AG04450 (cell line): Measurements from ENCODE around the gene CAMKMT. TPM values are rescaled to one million over a fixed set of nuclear protein-coding genes. Genes with fewer than 3 reads are reported as not detected.

Experiments used
- CTCF ChIA-PET: fragments of 300-600, 350-600 bp; formaldehyde crosslinking; extraction: SDS; loops from one replicate; lab custom pipeline; 2022; ENCODE audit warnings: antibody characterized with exemption, inconsistent platforms; lab: Charles Lee
- POLR2A ChIA-PET: fragments of 350-600 bp; formaldehyde crosslinking; extraction: SDS; loops from one replicate; lab custom pipeline; 2021; ENCODE audit warnings: antibody characterized with exemption, inconsistent platforms; lab: Yijun Ruan, JAX
- DNase-seq: peaks from one replicate; pipeline ENCODE4 v3.0.0-alpha.2; 2011; ENCODE audit warnings: low read depth, low spot score
- H3K27ac ChIP-seq: one replicate; pipeline ENCODE4 v1.5.1; 2012; ENCODE audit warnings: low read depth, low read length, control low read depth
- H3K27me3 ChIP-seq: one replicate; pipeline ENCODE4 v1.6.0; 2012; ENCODE audit warnings: low read length; ENCODE audit not compliant: control insufficient read depth, insufficient read depth
- H3K4me3 ChIP-seq: 2 replicates; pipeline ENCODE4 v1.5.1; 2011; ENCODE audit warnings: mild to moderate bottlenecking, low read depth, low read length, control low read depth
- H3K9me3 ChIP-seq: 2 replicates; pipeline ENCODE4 v1.5.1; 2012; ENCODE audit warnings: low read length; ENCODE audit not compliant: control insufficient read depth, insufficient read depth
- polyA plus RNA-seq: library from polyadenylated mRNA; depleted of rRNA; stranded (reverse); fragments of >200 nt; gene quantifications from 2 replicates; pipeline ENCODE4 v1.2.3, GENCODE V29; 2011
- TF ChIP-seq, protein P1 (sequence below): IDR thresholded peaks from 2 replicates; pipeline ENCODE4 v1.5.1; 2011; ENCODE audit warnings: low read depth, low read length, control low read depth, inconsistent platforms

CAMKMT gene
- polyA plus RNA-seq, 1 experiment, result 10.2 TPM

DNA sequence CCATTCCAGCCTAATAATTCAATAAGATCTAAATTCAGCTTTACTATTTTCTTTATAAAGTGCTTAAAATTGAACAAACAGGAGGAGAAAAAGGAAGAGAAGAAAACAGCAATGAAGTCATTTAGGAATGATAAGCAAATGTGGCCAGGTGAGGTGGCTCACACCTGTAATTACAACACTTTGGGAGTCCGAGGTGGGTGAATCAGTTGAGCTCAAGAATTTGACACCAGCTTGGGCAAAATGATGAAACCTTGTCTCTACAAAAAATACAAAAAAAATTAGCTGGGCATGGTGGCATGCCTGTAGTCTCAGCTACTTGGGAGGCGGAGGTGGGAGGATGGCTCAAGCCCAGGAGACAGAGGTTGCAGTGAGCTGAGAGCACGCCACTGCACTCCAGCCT lies 129.0 kb downstream of the CAMKMT start:
- Histone ChIP-seq H3K4me3 (no peak overlapping the region), H3K27ac (no peak overlapping the region), H3K27me3 (no peaks in the 10 kb centered on the region), H3K9me3 (no peaks in the 10 kb centered on the region)
- no peak for DNase-seq
- TF ChIP-seq, protein P1, sequence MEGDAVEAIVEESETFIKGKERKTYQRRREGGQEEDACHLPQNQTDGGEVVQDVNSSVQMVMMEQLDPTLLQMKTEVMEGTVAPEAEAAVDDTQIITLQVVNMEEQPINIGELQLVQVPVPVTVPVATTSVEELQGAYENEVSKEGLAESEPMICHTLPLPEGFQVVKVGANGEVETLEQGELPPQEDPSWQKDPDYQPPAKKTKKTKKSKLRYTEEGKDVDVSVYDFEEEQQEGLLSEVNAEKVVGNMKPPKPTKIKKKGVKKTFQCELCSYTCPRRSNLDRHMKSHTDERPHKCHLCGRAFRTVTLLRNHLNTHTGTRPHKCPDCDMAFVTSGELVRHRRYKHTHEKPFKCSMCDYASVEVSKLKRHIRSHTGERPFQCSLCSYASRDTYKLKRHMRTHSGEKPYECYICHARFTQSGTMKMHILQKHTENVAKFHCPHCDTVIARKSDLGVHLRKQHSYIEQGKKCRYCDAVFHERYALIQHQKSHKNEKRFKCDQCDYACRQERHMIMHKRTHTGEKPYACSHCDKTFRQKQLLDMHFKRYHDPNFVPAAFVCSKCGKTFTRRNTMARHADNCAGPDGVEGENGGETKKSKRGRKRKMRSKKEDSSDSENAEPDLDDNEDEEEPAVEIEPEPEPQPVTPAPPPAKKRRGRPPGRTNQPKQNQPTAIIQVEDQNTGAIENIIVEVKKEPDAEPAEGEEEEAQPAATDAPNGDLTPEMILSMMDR, result no peak
- CTCF ChIA-PET, result interaction anchor here (0.6 to 13.9 kb wide), 3 partner anchors 11 to 32 kb away, joined by 4 to 114 read pairs (median 6); no protein-coding TSS in a partner anchor
- POLR2A ChIA-PET, result no interaction called here

DNA sequence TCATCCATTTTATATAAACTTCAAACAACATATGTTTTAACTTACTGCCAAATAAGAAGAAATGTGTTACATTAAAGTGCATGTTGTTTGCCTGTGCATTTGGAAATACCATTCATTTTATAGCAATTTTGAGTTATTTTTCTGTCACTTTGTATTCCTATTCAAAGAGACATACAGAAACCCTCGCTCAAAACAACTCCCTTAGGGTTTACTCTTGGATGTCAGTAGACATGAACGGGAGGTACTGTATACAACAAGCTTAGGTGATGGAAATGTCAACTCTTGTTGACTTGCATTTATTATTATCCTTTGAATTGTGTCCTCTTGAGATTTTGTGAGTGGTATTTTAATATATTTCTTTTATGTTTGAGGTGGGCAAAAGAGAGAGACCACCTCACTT lies 132.3 kb downstream of the CAMKMT start:
- ChIA-PET CTCF (interaction anchor here (13.9 kb wide), 1 partner anchor 14 kb away, joined by 114 read pairs; no protein-coding TSS in a partner anchor), POLR2A (no interaction called here)
- TF ChIP-seq, protein P1, result no peak
- no peak for DNase-seq
- no peak overlapping the region for H3K4me3 ChIP-seq
- no peaks in the 10 kb centered on the region for H3K9me3 ChIP-seq
- H3K27me3 ChIP-seq, result no peaks in the 10 kb centered on the region
- no peak overlapping the region for H3K27ac ChIP-seq

DNA sequence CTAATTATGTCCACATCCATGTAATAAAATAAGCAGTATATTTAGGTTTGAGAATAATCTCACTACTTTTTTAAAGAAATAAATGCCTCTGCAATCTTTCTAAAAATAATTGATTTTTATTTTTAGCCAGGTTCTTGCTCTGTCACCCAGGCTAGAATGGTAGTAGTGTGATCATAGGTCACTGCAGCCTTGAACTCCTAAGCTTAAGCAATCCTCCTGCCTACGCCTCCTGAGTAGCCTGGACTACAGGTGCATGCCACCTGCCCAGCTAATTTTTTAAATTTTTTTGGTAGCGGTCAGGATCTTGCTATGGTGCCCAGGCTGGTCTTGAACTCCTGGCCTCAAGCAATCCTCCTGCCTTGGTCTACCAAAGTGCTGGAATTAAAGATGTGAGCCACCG lies 133.3 kb downstream of the CAMKMT start:
- POLR2A ChIA-PET, result no interaction called here
- H3K9me3 ChIP-seq, result no peaks in the 10 kb centered on the region
- TF ChIP-seq, protein P1, result no peak
- no peak overlapping the region for H3K4me3 ChIP-seq
- no peaks in the 10 kb centered on the region for H3K27me3 ChIP-seq
- no peak for DNase-seq
- CTCF ChIA-PET, result interaction anchor here (13.9 kb wide), 1 partner anchor 15 kb away, joined by 114 read pairs; no protein-coding TSS in a partner anchor
- no peak overlapping the region for H3K27ac ChIP-seq

DNA sequence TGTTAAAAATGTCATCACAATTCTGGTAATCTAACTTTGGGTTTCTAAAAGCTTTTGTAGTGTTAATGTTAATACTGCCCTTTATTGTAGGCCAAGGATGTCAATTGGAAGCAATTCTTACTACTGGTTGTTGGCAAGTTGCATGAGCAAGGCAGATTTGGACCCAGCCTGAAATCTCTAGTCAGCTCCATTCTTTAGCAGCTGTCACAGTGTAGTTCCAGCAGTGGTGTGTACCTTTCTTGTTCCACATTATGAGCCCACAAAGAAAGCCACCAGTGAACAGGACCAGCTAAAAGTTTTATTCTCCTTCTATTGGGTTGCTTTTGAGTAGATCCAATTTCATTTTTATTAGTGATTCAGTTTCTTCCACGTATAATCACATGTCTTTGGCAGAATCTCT lies 133.8 kb downstream of the CAMKMT start:
- no peak for DNase-seq
- Histone ChIP-seq H3K9me3 (no peaks in the 10 kb centered on the region), H3K4me3 (no peak overlapping the region), H3K27ac (no peak overlapping the region), H3K27me3 (no peaks in the 10 kb centered on the region)
- CTCF ChIA-PET, result interaction anchor here (13.9 kb wide), 1 partner anchor 16 kb away, joined by 114 read pairs; no protein-coding TSS in a partner anchor
- TF ChIP-seq, protein P1, result no peak
- POLR2A ChIA-PET, result no interaction called here

DNA sequence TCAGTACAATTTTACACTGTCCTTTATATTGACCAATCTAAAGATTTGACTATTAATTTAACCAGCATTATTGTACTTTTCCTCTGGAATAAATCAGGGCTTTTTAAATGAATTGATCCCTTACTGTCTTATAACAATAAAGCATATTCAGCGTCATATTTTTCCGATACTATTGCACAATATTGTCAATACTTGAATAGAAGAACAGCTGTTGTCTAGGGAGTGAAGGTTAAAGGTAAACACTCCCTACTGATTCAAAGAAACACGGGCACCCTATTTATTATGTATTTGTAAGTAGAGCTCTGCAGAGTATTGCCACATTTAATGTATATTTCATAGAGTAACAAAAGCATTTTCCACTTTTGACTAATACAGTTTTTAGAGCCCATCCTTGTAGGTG lies 134.4 kb downstream of the CAMKMT start:
- POLR2A ChIA-PET, result no interaction called here
- no peaks in the 10 kb centered on the region for H3K9me3 ChIP-seq

More for the DNA sequence above, 134.4 kb downstream of the CAMKMT start:
- DNase-seq, result no peak
- Histone ChIP-seq H3K27me3 (no peaks in the 10 kb centered on the region), H3K27ac (no peak overlapping the region), H3K4me3 (no peak overlapping the region)
- CTCF ChIA-PET, result interaction anchor here (13.9 kb wide), 1 partner anchor 16 kb away, joined by 114 read pairs; no protein-coding TSS in a partner anchor
- TF ChIP-seq, protein P1, result no peak
